H1 (cell line): ENCODE data around the gene DYNC2H1. TPM values are rescaled to one million over a fixed set of nuclear protein-coding genes. Genes with fewer than 3 reads are reported as not detected.

Source experiments
- CTCF ChIA-PET: fragments of 300-600 bp; sonication (Branson Sonifier 250); formaldehyde crosslinking; loops from one replicate; lab custom pipeline; 2021; ENCODE audit not compliant: partially characterized antibody; lab: Charles Lee
- POLR2A ChIA-PET: fragments of 300-600 bp; sonication (Branson Sonifier 250); formaldehyde crosslinking; loops from one replicate; lab custom pipeline; 2021; ENCODE audit warnings: inconsistent platforms; ENCODE audit not compliant: partially characterized antibody; lab: Charles Lee
- DNase-seq, 2 experiments: peaks; one replicate each; pipeline versions ENCODE4 v3.0.0 to v3.0.0-alpha.2; 2010 to 2022; ENCODE audit warnings: low spot score in 2 of 2, low read depth in 1 of 2, mixed read lengths in 1 of 2
- FAIRE-seq: peaks from 2 replicates; lab custom pipeline; 2011; peaks lifted over from hg19 to GRCh38; lab: Jason Lieb, UNC
- H2AFZ ChIP-seq: 2 replicates; pipeline ENCODE4 v1.8.1; 2012; ENCODE audit warnings: low read length, inconsistent platforms
- H2AK5ac ChIP-seq: 2 replicates; pipeline ENCODE4 v1.6.1; 2013; ENCODE audit warnings: low read depth, low read length
- H2BK120ac ChIP-seq: replicated peaks from 2 replicates; pipeline ENCODE3; 2013; ENCODE audit warnings: low read depth, low read length, inconsistent platforms
- H2BK12ac ChIP-seq: 2 replicates; pipeline ENCODE4 v1.6.1; 2013; ENCODE audit warnings: low read depth, low read length
- H2BK15ac ChIP-seq: 2 replicates; pipeline ENCODE4 v1.6.1; 2013; ENCODE audit warnings: low read length
- H2BK20ac ChIP-seq: 2 replicates; pipeline ENCODE4 v1.6.1; 2013; ENCODE audit warnings: low read length
- H2BK5ac ChIP-seq: 2 replicates; pipeline ENCODE4 v1.6.1; 2013; ENCODE audit warnings: low read depth, low read length
- H3K14ac ChIP-seq: 2 replicates; pipeline ENCODE4 v1.6.1; 2013; ENCODE audit warnings: inconsistent platforms; ENCODE audit not compliant: insufficient read length
- H3K18ac ChIP-seq: 2 replicates; pipeline ENCODE4 v1.6.1; 2013; ENCODE audit warnings: low read length; ENCODE audit errors: extremely low read depth
- H3K23ac ChIP-seq: 2 replicates; pipeline ENCODE4 v1.6.1; 2013; ENCODE audit warnings: inconsistent platforms; ENCODE audit not compliant: insufficient read length
- H3K23me2 ChIP-seq: 2 replicates; pipeline ENCODE4 v1.6.1; 2013; ENCODE audit warnings: low read depth, low read length
- H3K27ac ChIP-seq: 2 replicates; pipeline ENCODE4 v1.6.1; 2011; ENCODE audit warnings: low read depth, low read length, inconsistent platforms
- H3K27me3 ChIP-seq, 4 experiments: replicated peaks in 1 of 4; 1 replicate in 1 of 4; 2 replicates in 3 of 4; pipeline versions ENCODE4 v1.6.1 to v1.8.1; 2011 to 2013; ENCODE audit warnings: low read length in 3 of 4, mild to moderate bottlenecking in 3 of 4, inconsistent platforms in 2 of 4, mixed read lengths in 2 of 4, moderate library complexity in 1 of 4; ENCODE audit not compliant: control insufficient read depth in 3 of 4, insufficient read depth in 3 of 4; ENCODE audit errors: extremely low read depth in 1 of 4
- H3K36me3 ChIP-seq, 4 experiments: 2 replicates each; pipeline versions ENCODE4 v1.6.1 to v1.8.1; 2011 to 2013; ENCODE audit warnings: mild to moderate bottlenecking in 4 of 4, low read length in 3 of 4, moderate library complexity in 2 of 4, control low read depth in 1 of 4, inconsistent platforms in 1 of 4; ENCODE audit not compliant: insufficient read depth in 4 of 4, control insufficient read depth in 2 of 4
- H3K4ac ChIP-seq: replicated peaks from 2 replicates; pipeline ENCODE3; 2013; ENCODE audit warnings: low read length, low read depth, mixed read lengths, inconsistent platforms; ENCODE audit not compliant: insufficient read length
- H3K4me1 ChIP-seq, 4 experiments: replicated peaks in 1 of 4; 1 replicate in 1 of 4; 2 replicates in 3 of 4; pipeline versions ENCODE4 v1.6.1 to v1.8.1; 2011 to 2013; ENCODE audit warnings: low read length in 3 of 4, inconsistent platforms in 2 of 4, mixed read lengths in 1 of 4; ENCODE audit not compliant: insufficient read depth in 4 of 4, control insufficient read depth in 3 of 4
- H3K4me2 ChIP-seq, 2 experiments: 2 replicates each; pipeline versions ENCODE4 v1.6.1 to v1.8.1; 2011 to 2013; ENCODE audit warnings: low read depth in 2 of 2, low read length in 2 of 2, control low read depth in 1 of 2, inconsistent platforms in 1 of 2, mild to moderate bottlenecking in 1 of 2; ENCODE audit not compliant: insufficient read depth in 1 of 2
- H3K4me3 ChIP-seq, 4 experiments: fragments of 200-600, 300-600 bp in 1 of 4; sonication (generic), shearing (Covaris generic), sonication (Bioruptor Twin) in 1 of 4; 2 replicates each; pipeline versions ENCODE4 v1.5.1 to v1.8.1; 2011 to 2016; ENCODE audit warnings: low read length in 4 of 4, low read depth in 3 of 4, control low read depth in 2 of 4, inconsistent platforms in 2 of 4, mild to moderate bottlenecking in 2 of 4, mixed read lengths in 1 of 4, moderate library complexity in 1 of 4; ENCODE audit not compliant: insufficient read depth in 2 of 4; ENCODE audit errors: extremely low read depth in 1 of 4
- H3K56ac ChIP-seq: replicated peaks from 2 replicates; pipeline ENCODE3; 2013; ENCODE audit warnings: low read depth, mild to moderate bottlenecking, mixed read lengths, low read length, inconsistent platforms; ENCODE audit not compliant: insufficient read length
- H3K79me1 ChIP-seq: 2 replicates; pipeline ENCODE4 v1.6.1; 2013; ENCODE audit warnings: low read depth, low read length, control low read depth
- H3K79me2 ChIP-seq, 2 experiments: 2 replicates each; pipeline versions ENCODE4 v1.6.1 to v1.8.1; 2012 to 2013; ENCODE audit warnings: low read length in 2 of 2, mild to moderate bottlenecking in 2 of 2, inconsistent platforms in 1 of 2; ENCODE audit not compliant: insufficient read depth in 2 of 2, control insufficient read depth in 1 of 2
- H3K9ac ChIP-seq, 4 experiments: replicated peaks in 1 of 4; 1 replicate in 1 of 4; 2 replicates in 3 of 4; pipeline versions ENCODE4 v1.6.1 to v1.8.1; 2011 to 2013; ENCODE audit warnings: low read depth in 3 of 4, low read length in 3 of 4, control low read depth in 2 of 4, mild to moderate bottlenecking in 2 of 4, moderate library complexity in 2 of 4, inconsistent platforms in 1 of 4; ENCODE audit errors: extremely low read depth in 1 of 4
- H3K9me3 ChIP-seq, 2 experiments: 2 replicates each; pipeline versions ENCODE4 v1.6.1 to v1.8.1; 2012 to 2013; ENCODE audit warnings: mild to moderate bottlenecking in 2 of 2, moderate library complexity in 2 of 2, control low read depth in 1 of 2, inconsistent platforms in 1 of 2, low read depth in 1 of 2, low read length in 1 of 2, mixed read lengths in 1 of 2; ENCODE audit not compliant: insufficient read depth in 2 of 2
- H4K20me1 ChIP-seq, 2 experiments: replicated peaks in 1 of 2; 2 replicates each; pipeline versions ENCODE3 to v1.8.1; 2011 to 2013; ENCODE audit warnings: inconsistent platforms in 2 of 2, low read length in 2 of 2, mild to moderate bottlenecking in 1 of 2; ENCODE audit not compliant: insufficient read depth in 2 of 2, control insufficient read depth in 1 of 2
- H4K5ac ChIP-seq: 2 replicates; pipeline ENCODE4 v1.6.1; 2013; ENCODE audit warnings: low read length, low read depth, mixed read lengths, inconsistent platforms; ENCODE audit not compliant: insufficient read length
- H4K8ac ChIP-seq: 2 replicates; pipeline ENCODE4 v1.8.0; 2013; ENCODE audit warnings: mild to moderate bottlenecking, moderate library complexity, low read length, inconsistent platforms; ENCODE audit not compliant: insufficient read depth; ENCODE audit errors: extremely low read depth
- H4K91ac ChIP-seq: replicated peaks from 2 replicates; pipeline ENCODE3; 2013; ENCODE audit warnings: low read length, mixed read lengths, inconsistent platforms; ENCODE audit not compliant: insufficient read length
- BACH1 ChIP-seq: IDR thresholded peaks from 2 replicates; pipeline ENCODE4 v1.6.1; 2012; ENCODE audit warnings: low read length, improper control_type of control experiment
- EGR1 ChIP-seq: IDR thresholded peaks from 2 replicates; pipeline ENCODE4 v1.6.1; 2011; ENCODE audit warnings: low read depth, low read length, borderline replicate concordance
- GABPA ChIP-seq: IDR thresholded peaks from 2 replicates; pipeline ENCODE4 v1.6.1; 2011; ENCODE audit warnings: mild to moderate bottlenecking, low read length, moderate library complexity, borderline replicate concordance; ENCODE audit not compliant: insufficient read depth
- JUN ChIP-seq: IDR thresholded peaks from 2 replicates; pipeline ENCODE4 v1.6.1; 2011; ENCODE audit warnings: low read depth, mild to moderate bottlenecking, improper control_type of control experiment, low read length
- KDM4A ChIP-seq: IDR thresholded peaks from one replicate; pipeline ENCODE4 v1.7.1; 2012; ENCODE audit warnings: low read depth, mild to moderate bottlenecking, moderate library complexity, low read length, inconsistent platforms; ENCODE audit not compliant: severe bottlenecking
- NANOG ChIP-seq: IDR thresholded peaks from 2 replicates; pipeline ENCODE4 v1.6.1; 2011; ENCODE audit warnings: low read length, low read depth, mild to moderate bottlenecking, inconsistent platforms; ENCODE audit not compliant: insufficient read depth, poor library complexity, severe bottlenecking
- RXRA ChIP-seq: IDR thresholded peaks from 2 replicates; pipeline ENCODE4 v1.6.1; 2011; ENCODE audit warnings: low read depth, mild to moderate bottlenecking, low read length, moderate library complexity; ENCODE audit not compliant: insufficient read depth
- TAF7 ChIP-seq: optimal IDR thresholded peaks from 2 replicates; pipeline ENCODE3; 2011; ENCODE audit warnings: low read depth, mild to moderate bottlenecking, inconsistent platforms, low read length, moderate library complexity, borderline replicate concordance
- WGBS, 2 experiments: shearing (Covaris generic) in 1 of 2; methylation state at CpG; one replicate each; pipeline versions ENCODE4 v1.1.6 to v1.1.7; 2013 to 2015; ENCODE audit warnings: low lambda C conversion rate in 2 of 2, mixed read lengths in 2 of 2, inconsistent platforms in 1 of 2, low coverage in 1 of 2, missing lambda C conversion rate in 1 of 2; ENCODE audit not compliant: insufficient replicate concordance in 2 of 2, insufficient coverage in 1 of 2, insufficient read length in 1 of 2; ENCODE audit errors: extremely low coverage in 1 of 2, missing lambda C conversion rate in 1 of 2; 5-methylcytosine and 5-hydroxymethylcytosine counted together
- polyA plus RNA-seq, 7 experiments: library from polyadenylated mRNA; depleted of rRNA in 3 of 7; stranded (reverse) in 5 of 7; unstranded in 2 of 7; fragments of >200 nt in 5 of 7; fragments of 200-250 nt in 2 of 7; gene quantifications; 1 replicate in 5 of 7; 2 replicates in 1 of 7; 4 replicates in 1 of 7; pipeline versions ENCODE4 v1.2.1 to v1.2.3, GENCODE V29; 2011 to 2013; ENCODE audit warnings: missing spikeins in 2 of 7, mixed read lengths in 2 of 7
- total RNA-seq: library from RNA; stranded (reverse); fragmentation: NEBNext Ultra II Directional; extraction: Animal tissue kit (Norgen Biotek cat#: 25700); gene quantifications from 2 replicates; pipeline ENCODE4 v1.2.1, GENCODE V29; 2021
- TF ChIP-seq, protein P1 (sequence below), 3 experiments: IDR thresholded peaks; 1 replicate in 2 of 3; 2 replicates in 1 of 3; pipeline versions ENCODE4 v1.5.1 to v1.6.1; 2011; ENCODE audit warnings: low read length in 3 of 3, mild to moderate bottlenecking in 3 of 3, inconsistent platforms in 2 of 3, low read depth in 1 of 3, moderate library complexity in 1 of 3; ENCODE audit not compliant: insufficient read depth in 1 of 3; ENCODE audit errors: control extremely low read depth in 1 of 3
- TF ChIP-seq, protein P2 (sequence below): IDR thresholded peaks from 2 replicates; pipeline ENCODE4 v1.6.1; 2012; ENCODE audit warnings: inconsistent platforms

DYNC2H1 gene
- total and polyA plus RNA-seq, 2 of the 8 experiments (the other 6 are each of a cell fraction or from before 2014, with no cell fraction given) = 6.2 to 12.0 TPM

DNA sequence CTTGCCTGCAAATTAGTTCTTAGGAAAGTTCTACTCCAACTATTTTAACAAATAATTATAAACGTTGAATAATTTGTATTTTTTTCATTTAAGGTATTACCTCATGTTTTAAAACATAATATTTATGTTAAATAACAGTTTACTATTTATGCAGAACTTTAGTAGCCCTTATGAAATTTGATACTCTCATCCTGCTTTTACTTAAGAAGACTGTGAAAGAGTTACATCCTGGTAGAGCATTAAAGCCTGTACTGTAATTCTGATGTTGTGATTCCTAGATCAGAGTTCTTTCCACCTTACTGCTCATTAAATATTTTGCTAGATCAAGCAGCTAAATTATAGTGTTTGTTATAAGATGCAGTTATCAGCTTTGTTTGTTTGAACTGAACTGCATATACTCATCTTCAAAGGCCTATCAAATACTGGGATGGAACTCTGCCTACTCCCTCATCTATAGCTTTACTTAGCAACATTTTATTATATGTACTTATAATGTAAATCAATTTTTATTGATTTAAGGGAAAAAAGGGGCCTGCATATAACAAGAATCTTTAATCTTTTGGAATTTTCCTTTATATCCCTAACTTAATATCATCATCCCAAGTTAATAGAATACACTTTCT is 304.2 kb downstream of the DYNC2H1 start:
- Histone ChIP-seq H3K14ac (no peak overlapping the region), H3K79me2 (no peaks in the 10 kb centered on the region), H3K23me2 (no peaks in the 10 kb centered on the region), H3K18ac (no peak overlapping the region), H2BK12ac (no peak overlapping the region), H3K9ac (no peak overlapping the region), H2BK15ac (no peak overlapping the region), H3K27me3 (no peaks in the 10 kb centered on the region), H2AFZ (no peak overlapping the region), H2BK120ac (no peak overlapping the region), H4K91ac (no peak overlapping the region), H3K23ac (no peak overlapping the region), H2BK20ac (no peak overlapping the region), H3K27ac (no peak overlapping the region), H3K4me2 (no peak overlapping the region), H4K8ac (no peak overlapping the region), H2BK5ac (no peak overlapping the region), H3K9me3 (no peaks in the 10 kb centered on the region), H4K5ac (no peak overlapping the region), H3K36me3 (no peaks in the 10 kb centered on the region), H3K79me1 (no peaks in the 10 kb centered on the region), H3K4me3 (no peak overlapping the region), H3K4me1 (no peaks in the 10 kb centered on the region), H2AK5ac (no peak overlapping the region), H3K56ac (no peak overlapping the region), H4K20me1 (no peaks in the 10 kb centered on the region), H3K4ac (no peak overlapping the region)
- ChIA-PET CTCF (interaction anchor here (1.1 kb wide), 1 partner anchor 11 kb away, joined by 3 read pairs; no protein-coding TSS in a partner anchor), POLR2A (no interaction called here)
- FAIRE-seq = no peak
- no peak for DNase-seq
- WGBS, 2 experiments = 81% methylated on average over 1 of the region's 1 CpG; no CpG with 5 or more reads in 1 of the 2 experiments
- TF ChIP-seq NANOG = no peak
- TF ChIP-seq BACH1 = no peak
- no peak for TF ChIP-seq RXRA
- no peak for TF ChIP-seq KDM4A
- TF ChIP-seq EGR1 = no peak
- TF ChIP-seq, protein P1, sequence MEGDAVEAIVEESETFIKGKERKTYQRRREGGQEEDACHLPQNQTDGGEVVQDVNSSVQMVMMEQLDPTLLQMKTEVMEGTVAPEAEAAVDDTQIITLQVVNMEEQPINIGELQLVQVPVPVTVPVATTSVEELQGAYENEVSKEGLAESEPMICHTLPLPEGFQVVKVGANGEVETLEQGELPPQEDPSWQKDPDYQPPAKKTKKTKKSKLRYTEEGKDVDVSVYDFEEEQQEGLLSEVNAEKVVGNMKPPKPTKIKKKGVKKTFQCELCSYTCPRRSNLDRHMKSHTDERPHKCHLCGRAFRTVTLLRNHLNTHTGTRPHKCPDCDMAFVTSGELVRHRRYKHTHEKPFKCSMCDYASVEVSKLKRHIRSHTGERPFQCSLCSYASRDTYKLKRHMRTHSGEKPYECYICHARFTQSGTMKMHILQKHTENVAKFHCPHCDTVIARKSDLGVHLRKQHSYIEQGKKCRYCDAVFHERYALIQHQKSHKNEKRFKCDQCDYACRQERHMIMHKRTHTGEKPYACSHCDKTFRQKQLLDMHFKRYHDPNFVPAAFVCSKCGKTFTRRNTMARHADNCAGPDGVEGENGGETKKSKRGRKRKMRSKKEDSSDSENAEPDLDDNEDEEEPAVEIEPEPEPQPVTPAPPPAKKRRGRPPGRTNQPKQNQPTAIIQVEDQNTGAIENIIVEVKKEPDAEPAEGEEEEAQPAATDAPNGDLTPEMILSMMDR (IDR thresholded peaks at IDR 0.05; ENCODE audit: control extremely low read depth in 1 of 3, insufficient read depth in 1 of 3, low read depth in 1 of 3, low read length in 3 of 3) = no peak
- no peak for TF ChIP-seq JUN
- no peak for TF ChIP-seq TAF7
- no peak for TF ChIP-seq GABPA
- TF ChIP-seq, protein P2, sequence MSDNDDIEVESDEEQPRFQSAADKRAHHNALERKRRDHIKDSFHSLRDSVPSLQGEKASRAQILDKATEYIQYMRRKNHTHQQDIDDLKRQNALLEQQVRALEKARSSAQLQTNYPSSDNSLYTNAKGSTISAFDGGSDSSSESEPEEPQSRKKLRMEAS = no peak
